Astrocyte of the cerebellum (primary cell): ENCODE measurements around the gene SAP30L.

Experiments used
- DNase-seq: peaks from one replicate; pipeline ENCODE4 v3.0.0-alpha.2; 2011; ENCODE audit warnings: low read depth
- H3K4me3 ChIP-seq: 2 replicates; pipeline ENCODE4 v1.5.1; 2011; ENCODE audit warnings: mild to moderate bottlenecking, low read depth, low read length, moderate library complexity
- CTCF ChIP-seq: IDR thresholded peaks from 2 replicates; pipeline ENCODE4 v1.5.1; 2012; ENCODE audit warnings: low read length, low read depth, moderate library complexity, mild to moderate bottlenecking; ENCODE audit errors: missing control alignments
- in situ Hi-C: cut with HindIII; loops from 2 replicates; pipeline ENCODE4 v1.10.0; 2017; ENCODE audit warnings: low sequenced_read_pairs

Gene SAP30L

DNA sequence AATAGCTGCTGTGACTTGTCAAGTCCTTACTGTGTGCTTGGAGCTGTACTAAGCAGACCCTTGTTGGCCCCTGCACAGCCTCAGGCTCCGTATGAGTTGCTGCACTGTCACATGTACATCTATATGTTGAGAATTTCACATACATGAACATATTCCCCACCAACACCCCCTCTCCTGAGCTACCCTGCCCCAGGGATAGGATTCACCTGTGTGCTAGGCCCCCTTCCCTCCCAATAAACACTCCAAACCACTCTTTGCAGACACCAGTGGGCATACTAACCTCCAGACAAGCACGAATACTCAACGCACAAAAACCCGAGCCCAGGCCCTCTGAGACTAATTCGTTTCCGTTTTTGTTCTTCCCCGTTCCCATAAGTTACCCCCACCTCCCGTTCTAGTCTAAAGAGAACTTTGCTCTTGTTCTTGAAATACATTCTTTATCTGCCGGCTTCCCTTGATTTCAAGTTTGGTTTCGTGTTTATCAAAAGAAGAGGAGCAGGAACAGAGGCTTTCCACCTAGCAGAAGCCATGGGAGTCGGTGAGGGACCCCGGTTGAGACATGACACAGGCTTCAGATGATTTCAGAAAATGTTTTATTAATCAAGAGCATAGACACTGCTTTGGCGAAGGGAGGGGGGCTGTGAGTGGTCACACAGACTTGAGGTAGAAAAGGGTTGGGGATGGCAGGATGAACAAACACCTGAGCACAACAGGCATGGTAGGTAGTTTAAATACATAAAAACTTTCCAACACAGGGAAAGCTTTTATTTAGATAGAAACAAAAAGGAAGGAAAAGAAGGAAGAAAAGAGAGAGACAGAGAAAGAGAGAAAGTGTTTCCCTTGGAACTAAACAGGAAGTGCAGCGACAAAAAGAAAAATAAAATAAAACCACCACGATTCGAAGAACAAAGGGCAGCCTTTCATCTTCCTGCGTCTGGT, 28.9 kb downstream of the SAP30L start:
- no peak for DNase-seq
- TF ChIP-seq CTCF = no peak

GRCh38 chr5:154475591-154476353, 30.0 kb downstream of the SAP30L start:
- H3K4me3 ChIP-seq = no peak overlapping the region
- no peak for DNase-seq
- in situ Hi-C loops = loop anchor here (5.0 kb wide), 1 partner anchor 132 kb away; no protein-coding TSS in a partner anchor
- no peak for TF ChIP-seq CTCF

More for the DNA sequence above, 28.9 kb downstream of the SAP30L start:
- H3K4me3 ChIP-seq = no peak overlapping the region
- in situ Hi-C loops = loop anchor here (5.0 kb wide), 1 partner anchor 133 kb away; no protein-coding TSS in a partner anchor

GRCh38 chr5:154476354-154477205, 30.8 kb downstream of the SAP30L start:
- in situ Hi-C loops = loop anchor here (5.0 kb wide), 1 partner anchor 131 kb away; no protein-coding TSS in a partner anchor
- DNase-seq = no peak
- H3K4me3 ChIP-seq = no peak overlapping the region
- no peak for TF ChIP-seq CTCF

- no peak for DNase-seq
- in situ Hi-C loops = loop anchor here (5.0 kb wide), 1 partner anchor 130 kb away; no protein-coding TSS in a partner anchor
- TF ChIP-seq CTCF = no peak
- no peak overlapping the region for H3K4me3 ChIP-seq
These were observed 31.8 kb downstream of the SAP30L start for GRCh38 chr5:154477382-154478223.

DNA sequence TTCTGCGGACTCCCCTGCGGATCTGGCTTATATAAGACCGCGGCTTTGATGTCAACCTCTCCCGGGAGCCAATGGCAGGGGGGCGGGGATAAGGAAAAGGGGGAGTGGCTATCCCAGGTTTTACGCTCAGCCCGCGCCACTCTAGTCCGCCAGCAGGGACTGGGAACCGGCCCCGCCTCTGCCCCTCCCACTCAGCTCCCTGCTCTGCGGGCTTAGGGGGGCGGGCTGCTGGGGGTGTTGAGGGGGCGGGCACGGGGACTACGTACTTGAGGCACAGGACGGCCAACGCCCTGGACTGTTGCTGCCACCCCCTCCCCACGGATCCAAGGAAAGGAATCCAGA, 32.4 kb downstream of the SAP30L start, which contains the start of gene HAND1:
Gene HAND1, minus strand, starts transcription at position 4 of the 342 bp plus-strand sequence. CDS start 219 bp downstream, outside the sequence.
- no peak for DNase-seq
- H3K4me3 ChIP-seq = no peak within 1 kb of the TSS
- in situ Hi-C loops = loop anchor here (5.0 kb wide), 1 partner anchor 129 kb away; no protein-coding TSS in a partner anchor
- TF ChIP-seq CTCF = no peak
